Thyroid gland (tissue), 4 donors: ENCODE results near the gene TMEM94. TPM values are rescaled to one million over a fixed set of nuclear protein-coding genes. Genes with fewer than 3 reads are reported as not detected.
"Not testable (repeated sequence)": the region's sequence is repeated elsewhere in the genome, so short reads cannot be mapped to it uniquely, and the experiment has no call there.

Experiments
- DNase-seq, 2 donors: peaks; one replicate each; pipeline ENCODE4 v3.0.0-alpha.2; 2019
- H3K27ac ChIP-seq, 3 donors: fragments of 200-600 bp; sonication (generic); 1 replicate in 2 of 3; 2 replicates in 1 of 3; pipeline ENCODE4 v1.5.1; 2016 to 2019; ENCODE audit warnings: mild to moderate bottlenecking in 1 of 3, moderate library complexity in 1 of 3
- H3K27me3 ChIP-seq: fragments of 200-600 bp; sonication (generic); one replicate; pipeline ENCODE4 v1.5.1; 2019
- H3K36me3 ChIP-seq, 2 donors: fragments of 200-600 bp; sonication (generic); one replicate each; pipeline ENCODE4 v1.5.1; 2016 to 2019
- H3K4me1 ChIP-seq, 2 donors: fragments of 200-600 bp; sonication (generic); one replicate each; pipeline ENCODE4 v1.5.1; 2017 to 2019
- H3K4me3 ChIP-seq, 3 donors: fragments of 200-600 bp; sonication (generic); replicated peaks in 1 of 3; 1 replicate in 2 of 3; 2 replicates in 1 of 3; pipeline ENCODE4 v1.5.1; 2016; ENCODE audit warnings: mild to moderate bottlenecking in 1 of 3
- H3K9me3 ChIP-seq: fragments of 200-600 bp; sonication (generic); one replicate; pipeline ENCODE4 v1.5.1; 2017
- CTCF ChIP-seq, 6 experiments: fragments of 200-600 bp in 3 of 6; fragments of 450-650 bp in 3 of 6; sonication (generic) in 3 of 6; IDR thresholded peaks; one replicate each; pipeline ENCODE4 v1.5.1; 2016 to 2019; ENCODE audit warnings: antibody characterized with exemption in 6 of 6, mild to moderate bottlenecking in 2 of 6, inconsistent platforms in 1 of 6, moderate library complexity in 1 of 6
- POLR2A ChIP-seq, 2 donors: fragments of 450-650 bp; IDR thresholded peaks; one replicate each; pipeline ENCODE4 v1.6.1; 2017; ENCODE audit warnings: antibody characterized with exemption in 2 of 2, mild to moderate bottlenecking in 2 of 2, moderate library complexity in 1 of 2
- WGBS, 2 donors: methylation state at CpG; one replicate each; pipeline ENCODE4 v1.1.5; 2017; 5-methylcytosine and 5-hydroxymethylcytosine counted together
- intact Hi-C: fragments of 100-400 bp; cut with DNase I; formaldehyde crosslinking; loops from one replicate; pipeline ENCODE4 v1.15.1; 2023
- total RNA-seq, 4 donors: library from RNA; depleted of rRNA; stranded (reverse); fragments of >200 nt; gene quantifications; one replicate each; pipeline ENCODE4 v1.2.3, GENCODE V29; 2016

Gene TMEM94
- total RNA-seq, 4 donors from 2014 or later: 52.1 to 116 (median 92.7) TPM

- intact Hi-C loops: loop anchor here (5.0 kb wide), 1 partner anchor 78 kb away; no protein-coding TSS in a partner anchor
- no peak overlapping the region for H3K4me3 ChIP-seq
- peak overlapping the region in 1 of 3 donors; percentile 41 for H3K27ac ChIP-seq
These were observed 27.6 kb upstream of the TMEM94 start for GRCh38 chr17:75428543-75429469.

GRCh38 chr17:75430159-75430974 is 26.1 kb upstream of the TMEM94 start:
- TF ChIP-seq POLR2A (IDR thresholded peaks at IDR 0.05) (no peak), CTCF (IDR thresholded peaks at IDR 0.05) (no peak)

More at GRCh38 chr17:75428543-75429469, 27.6 kb upstream of the TMEM94 start:
- TF ChIP-seq POLR2A (IDR thresholded peaks at IDR 0.05) (no peak), CTCF (IDR thresholded peaks at IDR 0.05) (no peak)
- WGBS, 2 donors: 80 to 84% methylated on average over 17 of the region's 17 CpGs
- Histone ChIP-seq H3K27me3 (no peaks in the 10 kb centered on the region), H3K4me1 (peaks cover 0 to 14% of the 10 kb centered on the region in 2 donors), H3K9me3 (no peaks in the 10 kb centered on the region), H3K36me3 (no peaks in the 10 kb centered on the region)
- DNase-seq: no peak

GRCh38 chr17:75433218-75433783 is 23.1 kb upstream of the TMEM94 start:
- H3K27me3 ChIP-seq: no peaks in the 10 kb centered on the region
- H3K27ac ChIP-seq: no peak overlapping the region
- intact Hi-C loops: loop anchor here (5.0 kb wide), 1 partner anchor 89 kb away; no protein-coding TSS in a partner anchor
- TF ChIP-seq POLR2A (IDR thresholded peaks at IDR 0.05) (no peak), CTCF (IDR thresholded peaks at IDR 0.05) (no peak)
- H3K9me3 ChIP-seq: no peaks in the 10 kb centered on the region
- 71 to 74% methylated on average over 6 of the region's 6 CpGs for WGBS, 2 donors
- peaks cover 0 to 8% of the 10 kb centered on the region in 2 donors for H3K4me1 ChIP-seq
- no peaks in the 10 kb centered on the region for H3K36me3 ChIP-seq
- no peak overlapping the region for H3K4me3 ChIP-seq
- DNase-seq: no peak

More at GRCh38 chr17:75430159-75430974, 26.1 kb upstream of the TMEM94 start:
- 53 to 68% methylated on average over 8 to 11 of the region's 11 CpGs for WGBS, 2 donors
- H3K27ac ChIP-seq: no peak overlapping the region
- H3K36me3 ChIP-seq: no peaks in the 10 kb centered on the region
- H3K4me1 ChIP-seq: peaks cover 0 to 14% of the 10 kb centered on the region in 2 donors
- H3K27me3 ChIP-seq: no peaks in the 10 kb centered on the region
- peak in 1 of 2 donors; percentile 14 for DNase-seq
- intact Hi-C loops: loop anchor here (5.0 kb wide), 1 partner anchor 92 kb away; no protein-coding TSS in a partner anchor
- H3K9me3 ChIP-seq: no peaks in the 10 kb centered on the region
- H3K4me3 ChIP-seq: no peak overlapping the region

- not testable (repeated sequence) for H3K4me3 ChIP-seq, DNase-seq, H3K27me3 ChIP-seq, H3K9me3 ChIP-seq, H3K27ac ChIP-seq, H3K4me1 ChIP-seq, H3K36me3 ChIP-seq
- intact Hi-C loops: loop anchor here (5.0 kb wide), 1 partner anchor 88 kb away; no protein-coding TSS in a partner anchor
- WGBS, 2 donors: 96 to 97% methylated on average over 6 of the region's 6 CpGs
These were observed 22.0 kb upstream of the TMEM94 start for GRCh38 chr17:75434433-75434832.

- H3K4me1 ChIP-seq, H3K9me3 ChIP-seq, H3K27ac ChIP-seq, H3K27me3 ChIP-seq, H3K4me3 ChIP-seq, intact Hi-C loops, DNase-seq, H3K36me3 ChIP-seq: not testable (repeated sequence)
- WGBS, 2 donors: 89 to 93% methylated on average over 8 of the region's 8 CpGs
These were observed 19.0 kb upstream of the TMEM94 start for GRCh38 chr17:75437404-75437803.
